ENCODE results near the gene SP100.

Gene SP100

GRCh38 chr2:230439590-230439989 is 23.6 kb downstream of the SP100 start:
- no peaks in the 10 kb centered on the region for H4K20me1 ChIP-seq (ENCODE audit: low read depth, low read length)
- H3K4me3 ChIP-seq (ENCODE audit: insufficient read depth, low read length, poor library complexity, severe bottlenecking), result peak overlapping the region; percentile 14
- H3K79me2 ChIP-seq (ENCODE audit: insufficient read depth, low read length), result peaks cover 69% of the 10 kb centered on the region
- H3K9me2 ChIP-seq (replicated peaks; ENCODE audit: insufficient read depth, low read length), result no peaks in the 10 kb centered on the region
- TF ChIP-seq CTCF (IDR thresholded peaks at IDR 0.05; ENCODE audit: insufficient read depth, low read length, poor library complexity, severe bottlenecking) (no peak), EZH2phosphoT487 (conservative IDR thresholded peaks at IDR 0.05; ENCODE audit: low read length) (no peak)
- H3K4me2 ChIP-seq (ENCODE audit: low read depth, low read length, poor library complexity, severe bottlenecking), result peak overlapping the region; percentile 58
- peaks cover 43% of the 10 kb centered on the region for H3F3A ChIP-seq (ENCODE audit: insufficient read depth)
- no peak overlapping the region for H2AFZ ChIP-seq (ENCODE audit: low read depth, low read length, severe bottlenecking)
- no peaks in the 10 kb centered on the region for H3K9me3 ChIP-seq (ENCODE audit: insufficient read depth, low read length)
- H3K27me3 ChIP-seq (ENCODE audit: low read length), result no peaks in the 10 kb centered on the region
- peaks cover 43% of the 10 kb centered on the region for H3K36me3 ChIP-seq (ENCODE audit: low read length)
- H3K9ac ChIP-seq (ENCODE audit: low read length), result peak overlapping the region; percentile 16
- H3K27ac ChIP-seq (ENCODE audit: low read depth, low read length), result peak overlapping the region; percentile 53

- Histone ChIP-seq H3K9ac (ENCODE audit: low read length) (peak overlapping the region; percentile 10; the same call in 1 of the 2 replicates), H3K4me2 (ENCODE audit: low read depth, low read length, poor library complexity, severe bottlenecking) (peak overlapping the region; percentile 58), H3K79me2 (ENCODE audit: insufficient read depth, low read length) (peaks cover 53% of the 10 kb centered on the region), H3K9me2 (replicated peaks; ENCODE audit: insufficient read depth, low read length) (no peaks in the 10 kb centered on the region), H3F3A (ENCODE audit: insufficient read depth) (peaks cover 36% of the 10 kb centered on the region), H3K27me3 (ENCODE audit: low read length) (no peaks in the 10 kb centered on the region), H3K9me3 (ENCODE audit: insufficient read depth, low read length) (no peaks in the 10 kb centered on the region), H3K4me3 (ENCODE audit: insufficient read depth, low read length, poor library complexity, severe bottlenecking) (peak overlapping the region; percentile 5), H2AFZ (ENCODE audit: low read depth, low read length, severe bottlenecking) (no peak overlapping the region), H3K36me3 (ENCODE audit: low read length) (peaks cover 35% of the 10 kb centered on the region), H3K27ac (ENCODE audit: low read depth, low read length) (peak overlapping the region; percentile 61), H4K20me1 (ENCODE audit: low read depth, low read length) (no peaks in the 10 kb centered on the region)
- TF ChIP-seq EZH2phosphoT487 (conservative IDR thresholded peaks at IDR 0.05; ENCODE audit: low read length) (no peak), CTCF (IDR thresholded peaks at IDR 0.05; ENCODE audit: insufficient read depth, low read length, poor library complexity, severe bottlenecking) (no peak)
Observed at GRCh38 chr2:230441227-230441897, 25.4 kb downstream of the SP100 start.

DNA sequence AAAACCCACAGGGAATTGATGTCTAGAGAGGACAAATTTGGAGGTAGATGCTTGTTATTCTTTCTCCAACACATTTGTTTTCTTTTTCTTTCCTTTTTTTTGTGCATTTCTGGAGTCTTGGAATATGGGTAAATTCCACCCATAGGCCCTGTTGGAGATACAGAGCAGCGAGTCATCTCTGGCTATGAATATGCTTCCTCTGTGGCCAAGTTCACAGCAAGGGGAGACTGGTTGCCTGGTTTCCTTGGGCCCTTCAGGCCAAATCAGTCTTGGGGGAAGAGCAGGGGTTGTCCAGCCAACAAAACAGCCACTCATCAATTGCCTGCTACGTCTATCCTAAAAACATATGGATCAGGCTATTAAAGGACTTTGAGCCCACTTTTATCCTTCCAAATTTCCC is 27.5 kb downstream of the SP100 start:
- Histone ChIP-seq H3K9me3 (ENCODE audit: insufficient read depth, low read length) (no peaks in the 10 kb centered on the region), H4K20me1 (ENCODE audit: low read depth, low read length) (no peaks in the 10 kb centered on the region), H2AFZ (ENCODE audit: low read depth, low read length, severe bottlenecking) (no peak overlapping the region), H3K4me2 (ENCODE audit: low read depth, low read length, poor library complexity, severe bottlenecking) (no peak overlapping the region), H3F3A (ENCODE audit: insufficient read depth) (peaks cover 36% of the 10 kb centered on the region), H3K79me2 (ENCODE audit: insufficient read depth, low read length) (peaks cover 33% of the 10 kb centered on the region), H3K27me3 (ENCODE audit: low read length) (no peaks in the 10 kb centered on the region), H3K36me3 (ENCODE audit: low read length) (peaks cover 25% of the 10 kb centered on the region), H3K9me2 (replicated peaks; ENCODE audit: insufficient read depth, low read length) (no peaks in the 10 kb centered on the region), H3K27ac (ENCODE audit: low read depth, low read length) (no peak overlapping the region), H3K9ac (ENCODE audit: low read length) (no peak overlapping the region), H3K4me3 (ENCODE audit: insufficient read depth, low read length, poor library complexity, severe bottlenecking) (no peak overlapping the region)
- TF ChIP-seq CTCF (IDR thresholded peaks at IDR 0.05; ENCODE audit: insufficient read depth, low read length, poor library complexity, severe bottlenecking) (no peak), EZH2phosphoT487 (conservative IDR thresholded peaks at IDR 0.05; ENCODE audit: low read length) (no peak)
